Loucy (cell line): ENCODE results near the gene MYT1.

Experiments used
- H2AFZ ChIP-seq: fragments of 200-600 bp; sonication (generic); 2 replicates; pipeline ENCODE4 v1.6.0; 2016; ENCODE audit warnings: antibody characterized with exemption, mild to moderate bottlenecking, low read length, moderate library complexity
- H3F3A ChIP-seq: fragments of 200-600 bp; 2 replicates; pipeline ENCODE4 v1.6.0; 2016; ENCODE audit warnings: antibody characterized with exemption, low read depth, mild to moderate bottlenecking
- H3K27me3 ChIP-seq: fragments of 200-600 bp; sonication (generic); 2 replicates; pipeline ENCODE4 v1.6.1; 2014; ENCODE audit warnings: low read length, mild to moderate bottlenecking; ENCODE audit not compliant: insufficient read depth, poor library complexity, severe bottlenecking
- H3K36me3 ChIP-seq: fragments of 200-600 bp; sonication (generic); 2 replicates; pipeline ENCODE4 v1.6.1; 2016; ENCODE audit warnings: low read length; ENCODE audit not compliant: insufficient read depth
- H3K4me1 ChIP-seq: fragments of 200-600 bp; sonication (generic); 2 replicates; pipeline ENCODE4 v1.5.1; 2014; ENCODE audit warnings: low read length, mild to moderate bottlenecking; ENCODE audit not compliant: insufficient read depth, poor library complexity, severe bottlenecking
- H3K4me2 ChIP-seq: fragments of 200-600 bp; sonication (generic); 2 replicates; pipeline ENCODE4 v1.6.0; 2014; ENCODE audit warnings: antibody characterized with exemption, low read length, low read depth, mild to moderate bottlenecking; ENCODE audit not compliant: poor library complexity, severe bottlenecking
- H3K4me3 ChIP-seq: fragments of 200-600 bp; sonication (generic); 2 replicates; pipeline ENCODE4 v1.5.1; 2014; ENCODE audit warnings: low read length, mild to moderate bottlenecking, mixed read lengths; ENCODE audit not compliant: poor library complexity, severe bottlenecking
- H3K79me2 ChIP-seq: fragments of 200-600 bp; sonication (generic); 2 replicates; pipeline ENCODE4 v1.6.1; 2014; ENCODE audit warnings: low read length; ENCODE audit not compliant: insufficient read depth
- H3K9ac ChIP-seq: fragments of 200-600 bp; sonication (generic); 2 replicates; pipeline ENCODE4 v1.6.0; 2014; ENCODE audit warnings: mild to moderate bottlenecking, low read depth, low read length, moderate library complexity; ENCODE audit not compliant: poor library complexity, severe bottlenecking
- H3K9me2 ChIP-seq: fragments of 200-600 bp; sonication (generic); replicated peaks from 2 replicates; pipeline ENCODE4 v1.6.1; 2016; ENCODE audit warnings: low read depth, low read length, mixed read lengths
- H3K9me3 ChIP-seq: fragments of 200-600 bp; sonication (generic); 2 replicates; pipeline ENCODE4 v1.6.1; 2014; ENCODE audit warnings: mild to moderate bottlenecking, antibody characterized with exemption, low read length, low read depth; ENCODE audit not compliant: insufficient read depth
- H4K20me1 ChIP-seq: fragments of 200-600 bp; sonication (generic); 2 replicates; pipeline ENCODE4 v1.6.0; 2014; ENCODE audit warnings: antibody characterized with exemption, low read length, mild to moderate bottlenecking; ENCODE audit not compliant: insufficient read depth, poor library complexity, severe bottlenecking
- CTCF ChIP-seq: fragments of 200-600 bp; sonication (generic); conservative IDR thresholded peaks from 2 replicates; pipeline ENCODE4 v1.5.1; 2014; ENCODE audit warnings: mild to moderate bottlenecking, antibody characterized with exemption, low read length
- EZH2phosphoT487 ChIP-seq: fragments of 200-600 bp; IDR thresholded peaks from 2 replicates; pipeline ENCODE4 v1.6.1; 2018; ENCODE audit warnings: antibody characterized with exemption, mild to moderate bottlenecking, moderate library complexity, borderline replicate concordance

Gene MYT1

GRCh38 chr20:64196847-64197306 is 32.6 kb downstream of the MYT1 start:
- no peaks in the 10 kb centered on the region for H3K4me1 ChIP-seq
- no peaks in the 10 kb centered on the region for H3K27me3 ChIP-seq
- no peaks in the 10 kb centered on the region for H3F3A ChIP-seq

GRCh38 chr20:64198347-64198746 is 34.1 kb downstream of the MYT1 start:
- Histone ChIP-seq H4K20me1 (no peaks in the 10 kb centered on the region), H2AFZ (no peak overlapping the region), H3K79me2 (no peaks in the 10 kb centered on the region), H3F3A (no peaks in the 10 kb centered on the region), H3K9me2 (no peaks in the 10 kb centered on the region), H3K9me3 (peaks cover 41% of the 10 kb centered on the region; the same call in 1 of the 2 replicates), H3K4me2 (no peak overlapping the region), H3K9ac (no peak overlapping the region), H3K27me3 (no peaks in the 10 kb centered on the region), H3K4me1 (no peaks in the 10 kb centered on the region), H3K36me3 (no peaks in the 10 kb centered on the region), H3K4me3 (no peak overlapping the region)
- TF ChIP-seq CTCF (no peak), EZH2phosphoT487 (no peak)

More at GRCh38 chr20:64196847-64197306, 32.6 kb downstream of the MYT1 start:
- Histone ChIP-seq H3K9ac (no peak overlapping the region), H3K4me3 (no peak overlapping the region), H3K4me2 (no peak overlapping the region), H4K20me1 (no peaks in the 10 kb centered on the region), H3K9me2 (no peaks in the 10 kb centered on the region), H3K9me3 (peaks cover 27% of the 10 kb centered on the region; the same call in 1 of the 2 replicates), H3K79me2 (no peaks in the 10 kb centered on the region), H3K36me3 (no peaks in the 10 kb centered on the region), H2AFZ (no peak overlapping the region)
- no peak for TF ChIP-seq EZH2phosphoT487
- no peak for TF ChIP-seq CTCF

- Histone ChIP-seq H3K9me2 (no peaks in the 10 kb centered on the region), H4K20me1 (no peaks in the 10 kb centered on the region), H3K4me1 (no peaks in the 10 kb centered on the region), H3K9ac (no peak overlapping the region), H3F3A (no peaks in the 10 kb centered on the region), H3K27me3 (no peaks in the 10 kb centered on the region), H3K79me2 (no peaks in the 10 kb centered on the region), H3K4me2 (no peak overlapping the region), H3K4me3 (no peak overlapping the region), H2AFZ (no peak overlapping the region), H3K9me3 (peaks cover 41% of the 10 kb centered on the region; the same call in 1 of the 2 replicates), H3K36me3 (no peaks in the 10 kb centered on the region)
- no peak for TF ChIP-seq CTCF
- TF ChIP-seq EZH2phosphoT487 = no peak
Observed at GRCh38 chr20:64199395-64199794, 35.1 kb downstream of the MYT1 start.
